Thymus (tissue), 11 donors: ENCODE measurements around the gene ZNF644. TPM values are rescaled to one million over a fixed set of nuclear protein-coding genes. Genes with fewer than 3 reads are reported as not detected.

Experiments
- DNase-seq, 9 donors: peaks; one replicate each; pipeline ENCODE4 v3.0.0-alpha.2; 2013; ENCODE audit warnings: low spot score in 9 of 9, low read depth in 6 of 9, missing footprints in 1 of 9
- H3K27ac ChIP-seq, 2 donors: one replicate each; pipeline ENCODE4 v1.5.1; 2013; ENCODE audit warnings: control low read depth in 1 of 2, low read depth in 1 of 2, low read length in 1 of 2, mild to moderate bottlenecking in 1 of 2, moderate library complexity in 1 of 2
- H3K27me3 ChIP-seq, 2 donors: one replicate each; pipeline ENCODE4 v1.5.1; 2013; ENCODE audit warnings: low read length in 1 of 2; ENCODE audit not compliant: control insufficient read depth in 2 of 2, insufficient read depth in 1 of 2
- H3K36me3 ChIP-seq, 2 donors: one replicate each; pipeline ENCODE4 v1.5.1; 2013; ENCODE audit warnings: low read length in 1 of 2, mild to moderate bottlenecking in 1 of 2, moderate library complexity in 1 of 2; ENCODE audit not compliant: control insufficient read depth in 2 of 2, insufficient read depth in 2 of 2
- H3K4me1 ChIP-seq, 2 donors: one replicate each; pipeline ENCODE4 v1.5.1; 2013; ENCODE audit warnings: low read length in 2 of 2; ENCODE audit not compliant: control insufficient read depth in 2 of 2, insufficient read depth in 2 of 2
- H3K4me3 ChIP-seq, 2 donors: one replicate each; pipeline ENCODE4 v1.5.1; 2013; ENCODE audit warnings: low read length in 2 of 2, control low read depth in 1 of 2, mild to moderate bottlenecking in 1 of 2
- H3K9me3 ChIP-seq, 2 donors: one replicate each; pipeline ENCODE4 v1.5.1; 2013; ENCODE audit warnings: low read length in 1 of 2, mild to moderate bottlenecking in 1 of 2; ENCODE audit not compliant: control insufficient read depth in 2 of 2, insufficient read depth in 1 of 2
- WGBS: extraction: QIAGEN DNeasy Blood & Tissue Kit; methylation state at CpG from one replicate; pipeline ENCODE4 v1.1.7; 2013; 5-methylcytosine and 5-hydroxymethylcytosine counted together
- polyA plus RNA-seq: library from polyadenylated mRNA; stranded (reverse); fragments of 200-250 nt; gene quantifications from one replicate; pipeline ENCODE4 v1.2.3, GENCODE V29; 2013
- total RNA-seq: library from RNA; stranded (reverse); fragments of 120-200 nt; gene quantifications from one replicate; pipeline ENCODE4 v1.2.4, GENCODE V29; 2013
- donor health status: healthy.

ZNF644 gene
- total and polyA plus RNA-seq, 2 donors, result 41.9 to 77.6 TPM

GRCh38 chr1:91031081-91031480 is 9.2 kb upstream of the ZNF644 start:
- H3K27me3 ChIP-seq, result peaks cover 0 to 2% of the 10 kb centered on the region in 2 donors
- 96% methylated on average over 1 of the region's 1 CpG for whole genome bisulfite sequencing
- DNase-seq, result no peak
- H3K4me3 ChIP-seq, result no peak overlapping the region
- H3K9me3 ChIP-seq, result no peaks in the 10 kb centered on the region
- no peaks in the 10 kb centered on the region for H3K36me3 ChIP-seq
- H3K27ac ChIP-seq, result no peak overlapping the region
- no peaks in the 10 kb centered on the region for H3K4me1 ChIP-seq

GRCh38 chr1:91026777-91027176 is 4.9 kb upstream of the ZNF644 start:
- H3K4me3 ChIP-seq, result no peak overlapping the region
- no peaks in the 10 kb centered on the region for H3K36me3 ChIP-seq
- no peaks in the 10 kb centered on the region for H3K9me3 ChIP-seq
- peaks cover 6 to 7% of the 10 kb centered on the region in 2 donors for H3K4me1 ChIP-seq
- no peak overlapping the region for H3K27ac ChIP-seq
- DNase-seq, result no peak
- 87% methylated on average over 1 of the region's 1 CpG for WGBS
- H3K27me3 ChIP-seq, result no peaks in the 10 kb centered on the region

GRCh38 chr1:91026320-91026719 is 4.5 kb upstream of the ZNF644 start:
- 95% methylated on average over 4 of the region's 4 CpGs for WGBS
- no peak for DNase-seq

GRCh38 chr1:91024481-91025119 is 2.8 kb upstream of the ZNF644 start:
- Histone ChIP-seq H3K4me1 (peaks cover 6 to 7% of the 10 kb centered on the region in 2 donors), H3K27me3 (no peaks in the 10 kb centered on the region), H3K27ac (no peak overlapping the region), H3K36me3 (no peaks in the 10 kb centered on the region), H3K4me3 (no peak overlapping the region), H3K9me3 (no peaks in the 10 kb centered on the region)
- no peak for DNase-seq
- 90% methylated on average over 3 of the region's 3 CpGs for WGBS

More at GRCh38 chr1:91026320-91026719, 4.5 kb upstream of the ZNF644 start:
- Histone ChIP-seq H3K27me3 (no peaks in the 10 kb centered on the region), H3K9me3 (no peaks in the 10 kb centered on the region), H3K4me3 (no peak overlapping the region), H3K36me3 (no peaks in the 10 kb centered on the region), H3K27ac (no peak overlapping the region), H3K4me1 (peaks cover 6 to 7% of the 10 kb centered on the region in 2 donors)

GRCh38 chr1:91022518-91022929 is 689 bp upstream of the ZNF644 start:
- H3K9me3 ChIP-seq, result no peaks in the 10 kb centered on the region
- H3K4me3 ChIP-seq, result peak overlapping the region; percentile 91 to 96
- peaks cover 6 to 7% of the 10 kb centered on the region in 2 donors for H3K4me1 ChIP-seq
- H3K27me3 ChIP-seq, result no peaks in the 10 kb centered on the region
- peak in 1 of 9 donors; percentile 21 for DNase-seq
- H3K27ac ChIP-seq, result peak overlapping the region; percentile 100
- H3K36me3 ChIP-seq, result no peaks in the 10 kb centered on the region
- 92% methylated on average over 6 of the region's 6 CpGs for WGBS

GRCh38 chr1:91020967-91021685 is 709 bp downstream of the ZNF644 start:
- Histone ChIP-seq H3K27me3 (no peaks in the 10 kb centered on the region), H3K36me3 (no peaks in the 10 kb centered on the region), H3K4me3 (peak overlapping the region; percentile 91 to 96), H3K27ac (peak overlapping the region; percentile 100), H3K4me1 (peaks cover 6 to 7% of the 10 kb centered on the region in 2 donors), H3K9me3 (no peaks in the 10 kb centered on the region)
- peak; percentile 33 to 84 (median 60) for DNase-seq
- 1% methylated on average over 33 of the region's 33 CpGs for WGBS

- Histone ChIP-seq H3K9me3 (no peaks in the 10 kb centered on the region), H3K36me3 (no peaks in the 10 kb centered on the region), H3K4me3 (peak overlapping the region; percentile 91 to 96), H3K27ac (peak overlapping the region in 1 of 2 donors; percentile 100), H3K27me3 (no peaks in the 10 kb centered on the region), H3K4me1 (peaks cover 6 to 7% of the 10 kb centered on the region in 2 donors)
- 68% methylated on average over 4 of the region's 4 CpGs for WGBS
- peak in 1 of 9 donors; percentile 18 for DNase-seq
Observed at GRCh38 chr1:91020486-91020885, 1.3 kb downstream of the ZNF644 start.

- 68% methylated on average over 2 of the region's 2 CpGs for WGBS
- peak in 3 of 9 donors; percentile 10 to 40 (median 12) for DNase-seq
- Histone ChIP-seq H3K36me3 (no peaks in the 10 kb centered on the region), H3K27me3 (no peaks in the 10 kb centered on the region), H3K4me1 (peaks cover 6 to 7% of the 10 kb centered on the region in 2 donors), H3K9me3 (no peaks in the 10 kb centered on the region), H3K27ac (no peak overlapping the region), H3K4me3 (no peak overlapping the region)
Observed at GRCh38 chr1:91018006-91018405, 3.8 kb downstream of the ZNF644 start.

- Histone ChIP-seq H3K36me3 (no peaks in the 10 kb centered on the region), H3K9me3 (no peaks in the 10 kb centered on the region), H3K4me3 (no peak overlapping the region), H3K27ac (no peak overlapping the region), H3K27me3 (no peaks in the 10 kb centered on the region), H3K4me1 (no peaks in the 10 kb centered on the region)
- no peak for DNase-seq
Observed at GRCh38 chr1:91015794-91016550, 5.9 kb downstream of the ZNF644 start.
